M059J (cell line): ENCODE measurements around the gene UFSP2. TPM values are rescaled to one million over a fixed set of nuclear protein-coding genes. Genes with fewer than 3 reads are reported as not detected.

Experiments used
- DNase-seq: peaks from one replicate; pipeline ENCODE4 v3.0.0-alpha.2; 2012; ENCODE audit warnings: low read depth
- total RNA-seq: library from RNA; depleted of rRNA; stranded (reverse); fragments of >200 nt; shearing (Covaris generic); gene quantifications from 2 replicates; pipeline ENCODE4 v1.2.3, GENCODE V29; 2014; rRNA removed

Gene UFSP2
- 27.2 TPM in 2 replicates for total RNA-seq

DNA sequence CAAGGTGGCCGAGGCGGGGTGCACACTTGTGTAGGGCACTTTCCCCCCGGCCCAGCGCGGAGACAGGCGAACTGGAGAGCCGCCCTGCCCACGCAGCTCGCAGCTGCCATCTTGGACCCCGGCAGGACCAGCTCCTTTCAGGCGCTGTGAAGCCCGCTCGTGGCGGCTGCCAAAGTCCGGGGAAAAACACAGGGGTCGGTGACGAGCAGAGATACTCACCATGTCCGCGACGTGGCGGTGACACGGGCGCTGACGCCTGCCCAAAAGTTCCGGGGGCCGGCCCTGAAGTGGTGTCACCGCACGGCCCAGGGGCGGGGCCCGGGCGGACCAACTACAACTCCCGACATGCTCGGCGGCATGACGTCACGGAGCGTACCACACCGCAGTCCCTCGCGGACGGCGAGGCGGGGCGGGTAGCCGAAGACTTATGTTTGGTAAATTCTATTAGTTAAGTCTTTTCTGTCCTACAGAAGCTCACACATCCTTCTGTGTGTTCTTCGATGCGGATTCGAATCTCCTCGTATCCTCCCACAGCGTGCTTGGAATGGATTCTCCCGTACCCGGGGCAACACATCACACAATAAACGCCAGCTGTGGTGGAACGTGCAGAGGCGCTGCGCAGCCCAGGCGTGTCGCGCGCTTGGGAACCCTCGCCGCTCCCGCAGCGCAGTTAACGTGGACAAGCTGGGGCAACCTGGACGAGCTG is at the start of gene UFSP2:
Gene UFSP2 (minus strand): TSS at position 318 of the 706 bp plus-strand sequence. CDS start 96 bp downstream, at position 222.
- peak; percentile 80 for DNase-seq

GRCh38 chr4:185473247-185473646 is 47.5 kb upstream of the UFSP2 start:
- DNase-seq: no peak

- no peak for DNase-seq
Measured at GRCh38 chr4:185472103-185472542, 46.4 kb upstream of the UFSP2 start.

DNA sequence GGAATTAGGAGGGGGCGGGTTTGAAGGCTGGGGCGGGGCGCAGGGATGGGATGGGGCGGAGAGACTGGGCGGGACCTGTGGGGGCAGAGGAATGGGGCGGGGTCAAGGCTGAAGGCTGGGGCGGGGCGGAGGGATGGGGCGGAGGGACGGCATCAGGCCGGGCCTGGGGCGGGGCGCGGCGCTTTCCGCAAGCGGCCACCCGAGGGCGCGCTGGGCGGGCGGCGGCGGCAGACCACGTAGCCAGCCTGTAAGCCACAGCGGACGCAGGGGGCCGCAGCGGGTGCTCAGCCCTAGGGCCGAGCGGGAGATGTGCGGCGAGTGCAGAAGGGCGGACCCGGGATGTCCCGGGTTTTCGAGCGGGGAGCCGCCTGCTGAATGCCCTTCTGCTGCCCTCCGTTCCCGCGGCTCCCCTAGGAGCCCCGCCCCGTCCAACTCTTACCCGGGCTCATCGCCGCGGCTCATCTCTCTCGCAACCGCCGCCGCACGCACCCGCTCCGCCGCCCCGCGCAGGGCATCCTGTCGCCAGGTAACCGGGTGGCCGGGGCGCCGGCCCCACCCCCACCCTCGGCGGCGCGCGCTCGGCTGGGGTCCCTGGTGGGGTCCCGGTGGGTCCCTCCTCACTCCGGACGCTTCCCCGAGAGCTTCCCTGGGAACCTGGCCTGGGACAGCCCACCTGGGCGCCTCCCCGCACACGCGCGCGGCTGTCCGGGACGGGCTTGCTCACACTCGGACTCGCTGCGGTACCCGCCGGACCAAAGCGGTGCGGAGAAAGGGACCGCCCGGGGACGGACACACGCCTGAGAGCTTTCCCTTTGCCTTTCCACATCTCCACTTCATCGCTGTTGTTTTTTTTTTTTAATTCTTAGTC is 45.7 kb upstream of the UFSP2 start, which contains the start of gene CCDC110:
Gene CCDC110 (minus strand): TSS at position 499 of the 868 bp plus-strand sequence. CDS start 50 bp downstream, at position 449.
- DNase-seq: peak; percentile 65

- DNase-seq: peak; percentile 10
Measured at GRCh38 chr4:185470501-185471195, 44.9 kb upstream of the UFSP2 start.

GRCh38 chr4:185469580-185470154 is 43.9 kb upstream of the UFSP2 start:
- DNase-seq: no peak

GRCh38 chr4:185468999-185469398 is 43.2 kb upstream of the UFSP2 start:
- DNase-seq: no peak

DNA sequence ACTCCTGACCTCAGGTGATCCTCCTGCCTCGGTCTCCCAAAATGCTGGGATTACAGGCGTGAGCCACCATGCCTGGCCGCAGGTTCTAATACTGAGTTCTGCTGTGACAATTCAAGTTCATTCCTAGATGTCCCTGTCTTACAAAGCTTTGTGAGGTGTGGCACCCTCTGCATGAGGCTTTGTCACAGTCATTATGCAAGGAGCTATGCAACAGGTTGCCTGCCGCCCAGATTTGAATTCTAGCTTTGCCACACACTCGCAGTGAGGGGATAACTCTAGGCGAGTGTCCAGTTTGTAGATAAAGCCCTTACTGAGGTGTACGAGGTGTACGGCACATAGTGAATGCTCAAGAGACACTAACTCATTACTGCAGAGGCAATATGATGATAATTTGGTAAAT is 42.2 kb upstream of the UFSP2 start:
- DNase-seq: no peak

- no peak for DNase-seq
Measured at GRCh38 chr4:185467101-185467500, 41.3 kb upstream of the UFSP2 start.

DNA sequence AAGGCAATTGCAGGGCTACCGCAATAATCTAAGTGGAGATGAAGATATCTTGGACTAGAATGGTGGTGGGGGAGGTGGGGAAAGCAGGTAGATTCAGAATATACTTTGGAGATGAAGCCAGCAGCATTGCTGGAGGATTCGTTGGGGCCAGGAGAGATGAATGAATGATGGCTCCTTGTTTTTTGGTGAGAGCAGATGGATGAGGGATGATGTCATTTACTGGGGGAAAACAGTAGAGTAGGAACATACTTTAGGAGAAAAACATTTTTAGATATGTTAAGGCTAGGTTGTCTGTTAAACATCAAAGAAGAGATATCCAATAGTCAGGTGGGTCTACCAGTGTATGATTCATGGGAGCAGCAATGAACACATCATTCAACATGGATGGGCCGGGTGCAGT is 39.9 kb upstream of the UFSP2 start:
- DNase-seq: no peak

DNA sequence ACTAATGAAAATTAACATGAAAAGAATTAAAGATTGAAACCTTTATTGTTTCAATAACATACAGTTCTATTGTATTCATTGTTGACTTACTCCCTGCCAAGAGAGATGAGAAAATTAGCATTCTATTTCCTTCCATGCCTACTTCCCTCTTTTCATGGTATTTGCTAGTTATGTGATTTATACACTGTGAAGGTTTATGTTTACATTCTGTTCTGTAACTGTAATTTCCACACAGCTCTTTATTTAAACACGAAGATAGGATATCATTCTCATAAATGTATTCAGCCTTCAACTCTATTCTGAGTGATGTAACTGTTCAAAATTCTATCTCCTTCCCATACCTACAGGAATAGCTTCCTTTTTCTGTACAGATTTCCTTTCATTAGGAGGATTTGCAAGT is 39.1 kb upstream of the UFSP2 start:
- DNase-seq: no peak

DNA sequence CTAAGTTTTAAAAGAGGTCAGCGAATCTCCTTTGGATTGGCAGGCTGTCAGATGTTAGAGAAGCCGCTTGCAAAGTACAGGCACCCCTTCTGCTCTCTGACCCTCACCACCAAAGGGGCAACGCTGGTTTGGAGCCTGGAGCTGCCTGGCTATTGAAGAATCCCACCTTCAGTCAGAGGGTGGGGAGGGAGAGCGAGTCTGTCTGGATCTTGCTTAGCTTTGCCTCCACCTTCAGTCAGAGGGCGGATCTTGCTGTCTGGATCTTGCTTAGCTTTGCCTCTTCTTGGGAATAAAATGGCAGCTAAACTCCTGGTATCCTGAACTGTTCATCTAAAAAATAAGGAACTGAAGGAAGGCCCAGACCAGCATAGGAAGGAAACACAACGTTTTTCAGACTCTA is 38.4 kb upstream of the UFSP2 start:
- DNase-seq: no peak

DNA sequence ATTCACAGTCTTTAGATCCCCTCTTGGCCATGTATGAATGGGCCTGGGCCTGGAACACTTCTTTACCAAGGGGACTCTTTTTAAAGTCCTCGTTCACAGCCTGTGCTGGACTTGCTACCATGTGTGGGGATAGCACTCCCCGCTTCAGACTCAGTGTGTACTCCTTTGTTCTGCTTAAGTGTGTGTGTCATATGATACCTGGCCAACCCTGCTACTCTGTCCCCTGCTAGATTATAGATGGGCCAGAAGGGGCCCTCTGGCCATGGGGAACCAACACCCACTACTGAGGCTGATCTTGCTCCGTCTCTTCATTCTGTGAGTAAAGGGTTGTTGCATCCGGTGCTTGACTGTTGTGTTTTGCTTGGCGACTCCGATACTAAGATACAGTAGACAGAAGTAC is 37.8 kb upstream of the UFSP2 start:
- DNase-seq: no peak

- no peak for DNase-seq
Measured at GRCh38 chr4:185461565-185461964, 35.8 kb upstream of the UFSP2 start.

GRCh38 chr4:185457136-185457535 is 31.4 kb upstream of the UFSP2 start:
- no peak for DNase-seq

DNA sequence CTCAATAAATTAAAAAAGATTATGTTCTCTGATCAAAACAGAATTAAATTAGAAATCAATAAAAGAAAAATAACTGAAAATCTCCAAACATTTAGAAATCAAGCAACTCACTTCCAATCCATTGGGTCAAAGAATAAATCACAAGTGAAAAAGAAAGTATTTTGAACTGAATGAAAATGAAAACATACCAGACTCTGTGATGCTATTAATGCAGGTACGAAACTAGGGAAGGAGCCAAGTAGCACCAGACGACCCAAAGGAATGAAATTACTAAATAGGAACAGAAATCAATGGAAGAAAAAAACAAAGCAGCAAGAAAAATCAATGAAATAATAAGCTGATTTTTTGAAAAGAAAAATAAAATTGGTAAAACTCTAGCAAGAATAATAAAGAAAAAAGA is 30.4 kb upstream of the UFSP2 start:
- DNase-seq: no peak

DNA sequence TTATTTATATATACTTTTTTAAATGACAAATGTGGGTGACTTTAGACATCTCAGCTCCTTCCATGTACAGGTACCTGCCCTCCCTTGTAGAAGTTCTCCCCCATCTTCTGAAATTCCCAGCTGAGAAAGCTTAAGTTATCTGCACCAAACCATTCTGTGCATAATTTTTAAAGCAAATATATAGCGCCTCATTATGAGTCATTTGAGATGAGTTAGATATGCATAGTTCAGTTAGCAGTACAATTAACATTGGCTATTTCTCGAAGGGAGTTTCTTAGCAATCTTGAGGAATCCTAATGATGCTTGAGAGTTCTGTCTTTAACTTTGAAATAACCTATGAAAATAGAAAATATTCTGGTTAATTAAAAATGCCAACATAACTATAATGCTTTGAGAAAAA is 19.4 kb upstream of the UFSP2 start:
- no peak for DNase-seq

GRCh38 chr4:185441479-185441878 is 15.7 kb upstream of the UFSP2 start:
- no peak for DNase-seq

DNA sequence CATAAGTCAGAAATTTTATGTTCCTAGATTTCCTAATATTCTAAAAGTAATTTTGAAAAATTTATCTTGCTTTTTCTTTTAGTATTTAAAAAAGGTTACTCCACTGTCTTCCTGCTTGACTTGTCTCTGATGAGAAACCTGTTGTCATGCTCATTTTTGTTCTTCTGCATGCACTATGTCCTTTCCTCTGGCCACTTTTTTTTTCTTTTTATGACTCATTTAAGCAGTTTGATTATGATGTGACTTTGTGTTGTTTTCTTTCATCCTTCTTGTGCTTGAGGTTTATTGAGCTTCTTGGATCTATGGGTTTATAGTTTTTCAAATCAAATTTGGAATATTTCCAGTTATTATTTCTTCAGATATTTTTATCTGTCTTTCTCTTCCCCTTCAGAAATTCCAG is 12.0 kb upstream of the UFSP2 start:
- DNase-seq: no peak

DNA sequence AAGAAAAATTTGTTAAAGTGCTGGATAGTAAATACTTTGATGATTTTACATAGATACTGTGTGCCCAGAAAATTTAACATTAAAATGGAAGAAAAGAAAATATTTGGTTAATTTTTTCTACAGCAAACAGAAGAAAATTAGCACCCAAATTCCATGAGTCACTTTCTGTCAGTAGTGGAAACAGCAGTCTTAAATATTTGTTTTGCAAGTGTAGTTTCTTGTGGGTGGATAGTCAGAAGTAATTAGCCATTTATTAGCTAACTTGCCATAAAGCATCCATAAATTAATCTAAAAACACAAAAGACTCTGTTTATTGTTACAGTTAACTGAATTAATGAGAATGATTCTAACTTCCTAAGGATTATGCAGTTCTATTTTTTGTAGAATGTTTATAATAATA is 9.7 kb upstream of the UFSP2 start:
- DNase-seq: no peak

- no peak for DNase-seq
Measured at GRCh38 chr4:185429660-185430059, 3.9 kb upstream of the UFSP2 start.
